ENCODE data around the gene FAM177B.

FAM177B gene

DNA sequence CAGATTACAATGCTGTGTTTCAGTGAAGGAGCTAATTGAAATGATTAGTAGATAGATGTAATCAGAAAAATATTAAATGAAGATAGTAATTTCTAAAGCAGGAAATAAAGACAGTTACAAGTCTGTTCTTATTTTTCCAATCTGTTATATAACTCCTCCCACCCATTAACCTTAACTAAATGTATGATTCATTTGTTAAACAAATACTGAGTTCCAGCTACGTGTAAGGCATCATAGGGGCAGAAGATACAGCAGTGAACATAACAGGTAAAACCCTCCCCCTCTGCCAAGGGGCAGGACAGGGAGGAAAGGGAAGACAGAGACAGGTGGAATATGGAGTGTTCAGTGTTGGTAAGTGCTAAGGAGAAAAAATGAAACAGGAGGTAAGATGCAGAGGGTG is at the start of gene FAM177B:
FAM177B (plus strand) TSS at position 231 of the 400 bp plus-strand sequence. CDS start 9,344 bp downstream, outside the sequence.
- no peak for DNase-seq (ENCODE audit: low read depth, low spot score)

DNA sequence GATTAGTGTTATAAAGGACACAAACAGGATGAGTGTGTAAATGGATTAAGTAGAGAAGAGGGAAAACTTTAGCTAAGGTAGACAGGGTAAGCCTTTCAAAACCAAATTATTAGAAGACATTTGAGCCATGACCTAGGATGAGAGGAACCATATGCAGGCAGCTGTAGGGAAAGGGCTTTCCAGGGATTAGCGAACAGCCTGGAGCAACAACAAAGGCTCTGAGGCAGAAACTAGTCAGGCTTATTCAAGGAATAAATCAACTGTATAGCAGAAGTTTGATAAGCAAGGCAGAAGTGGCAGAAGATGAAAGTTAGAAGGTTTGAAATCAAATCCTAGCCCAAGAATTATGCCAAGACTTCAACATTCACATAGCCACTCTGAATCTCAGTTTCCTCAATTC is 46.0 kb upstream of the FAM177B start:
- no peak for DNase-seq (ENCODE audit: low read depth, low spot score)

DNA sequence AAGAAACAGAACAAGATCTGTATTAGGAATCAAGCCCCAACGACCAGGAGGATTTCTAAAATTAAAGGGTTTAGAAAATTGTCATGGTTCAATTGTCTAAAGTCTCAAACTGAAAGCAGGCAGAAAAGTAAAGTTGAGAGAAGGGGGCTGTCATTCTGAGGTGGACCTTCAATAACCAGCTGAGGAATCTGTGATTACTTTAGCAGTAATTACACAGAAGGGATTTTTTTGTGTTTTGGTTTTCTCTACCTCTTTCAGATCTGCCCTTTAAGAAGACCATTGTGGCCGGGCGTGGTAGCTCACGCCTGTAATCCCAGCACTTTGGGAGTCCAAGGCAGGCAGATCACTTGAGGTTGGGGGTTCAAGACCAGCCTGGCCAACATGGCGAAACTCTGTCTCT is 42.1 kb upstream of the FAM177B start:
- DNase-seq (ENCODE audit: low read depth, low spot score) = no peak

DNA sequence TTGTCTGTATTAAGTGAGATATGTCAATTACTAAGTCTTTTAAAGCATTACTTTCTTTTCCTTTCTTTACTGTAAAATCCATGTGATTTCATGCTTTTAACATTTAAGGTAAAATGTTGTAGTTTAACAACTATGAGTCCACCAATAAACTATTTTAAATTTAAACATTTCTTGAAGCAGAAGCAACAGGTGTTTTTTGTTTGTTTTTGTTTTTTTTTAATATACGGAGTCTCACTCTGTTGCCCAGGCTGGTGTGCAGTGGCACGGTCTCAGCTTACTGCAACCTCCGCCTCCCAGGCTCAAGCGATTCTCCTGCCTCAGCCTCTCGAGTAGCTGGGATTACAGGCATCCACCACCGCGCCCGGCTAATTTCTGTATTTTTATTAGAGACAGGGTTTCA is 40.3 kb upstream of the FAM177B start:
- DNase-seq (ENCODE audit: low read depth, low spot score) = no peak

DNA sequence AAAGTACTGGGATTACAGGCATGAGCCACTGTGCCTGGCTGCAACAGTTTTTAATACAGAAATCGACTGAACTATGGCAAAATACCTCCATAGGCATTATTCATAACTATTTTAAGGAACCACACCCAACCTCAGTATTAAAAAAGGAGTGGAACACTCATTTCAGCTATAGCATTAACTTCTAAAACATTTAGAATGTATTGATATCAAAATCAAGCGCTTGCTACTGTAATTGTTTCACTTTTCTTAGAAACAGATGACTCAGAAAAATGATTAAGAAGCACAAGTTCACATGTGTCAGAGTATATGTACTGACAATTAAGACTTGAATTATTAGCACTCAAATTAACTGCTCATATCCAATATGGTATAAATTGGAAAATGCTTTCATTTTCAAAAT is 39.8 kb upstream of the FAM177B start:
- DNase-seq (ENCODE audit: low read depth, low spot score) = no peak

DNA sequence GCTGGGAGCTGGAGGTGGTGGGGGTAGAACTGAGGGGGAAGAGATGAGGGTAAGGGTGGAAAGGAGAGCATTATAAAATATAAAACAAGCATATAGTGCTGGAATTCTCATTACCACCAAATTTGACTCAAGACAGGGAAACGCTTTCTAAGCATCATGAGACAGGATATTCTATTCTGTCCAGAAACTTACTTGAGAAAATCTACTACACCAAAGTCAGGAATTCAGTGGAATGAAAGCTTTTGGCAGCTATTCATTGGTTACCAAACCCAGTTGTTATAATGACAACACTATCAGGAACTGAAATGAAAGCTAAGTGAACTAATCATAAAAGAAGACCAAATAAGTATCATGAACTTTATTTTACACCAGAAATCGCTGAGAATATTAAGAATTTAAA is 39.2 kb upstream of the FAM177B start:
- no peak for DNase-seq (ENCODE audit: low read depth, low spot score)

DNA sequence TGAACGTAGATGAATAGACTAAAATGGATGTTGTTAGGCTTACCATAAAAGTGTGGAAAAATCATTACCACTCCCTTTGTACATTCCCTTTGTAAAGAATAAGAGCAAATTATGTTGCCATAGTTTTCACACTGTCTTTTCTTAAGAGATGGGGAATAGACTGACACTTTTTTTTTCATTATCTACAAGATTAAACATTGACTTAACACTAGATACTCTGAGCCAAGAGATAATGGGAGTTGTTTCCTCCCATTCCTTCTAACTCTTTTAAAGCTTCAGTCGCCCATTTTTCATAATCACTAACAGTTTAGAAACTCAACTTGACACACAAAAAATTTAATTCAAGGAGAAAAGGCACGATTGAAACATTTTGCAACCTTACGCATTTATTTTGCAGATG is 34.8 kb upstream of the FAM177B start:
- DNase-seq (ENCODE audit: low read depth, low spot score) = no peak

DNA sequence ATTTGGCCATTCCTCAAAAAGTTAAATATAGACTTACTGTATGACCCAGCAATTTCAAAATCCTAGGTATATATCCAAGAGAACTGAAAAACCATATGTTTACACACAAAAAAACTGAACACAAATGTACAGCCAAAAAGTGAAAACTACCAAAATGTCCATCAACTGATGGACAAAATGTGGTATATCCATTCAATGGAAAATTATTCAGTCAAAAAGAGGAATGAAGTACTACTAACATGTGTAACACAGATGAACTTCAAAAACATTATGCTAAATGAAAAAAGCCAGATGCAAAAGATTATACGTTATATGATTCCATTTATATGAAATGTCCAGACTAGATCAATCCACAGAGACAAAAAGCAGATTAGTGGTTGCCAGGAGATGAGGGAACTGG is 32.7 kb upstream of the FAM177B start:
- DNase-seq (ENCODE audit: low read depth, low spot score) = no peak

DNA sequence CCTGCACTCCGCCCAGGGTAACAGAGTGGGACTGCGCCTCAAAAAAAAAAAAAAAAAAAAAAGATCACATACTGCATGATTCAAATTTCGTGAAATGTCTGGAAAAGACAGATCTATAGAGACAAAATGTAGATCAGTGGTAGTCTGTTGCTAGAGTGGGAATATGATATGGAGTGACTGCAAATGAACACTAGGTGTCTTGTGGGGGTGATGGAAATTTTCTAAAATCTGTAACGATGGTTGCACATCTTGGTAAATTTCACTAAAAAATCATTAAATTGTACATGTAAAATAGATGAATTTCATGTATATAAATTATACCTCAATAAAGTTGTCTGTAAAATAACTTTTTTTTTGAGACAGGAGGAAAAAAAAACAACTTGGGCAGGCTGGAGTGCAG is 30.2 kb upstream of the FAM177B start:
- DNase-seq (ENCODE audit: low read depth, low spot score) = no peak

DNA sequence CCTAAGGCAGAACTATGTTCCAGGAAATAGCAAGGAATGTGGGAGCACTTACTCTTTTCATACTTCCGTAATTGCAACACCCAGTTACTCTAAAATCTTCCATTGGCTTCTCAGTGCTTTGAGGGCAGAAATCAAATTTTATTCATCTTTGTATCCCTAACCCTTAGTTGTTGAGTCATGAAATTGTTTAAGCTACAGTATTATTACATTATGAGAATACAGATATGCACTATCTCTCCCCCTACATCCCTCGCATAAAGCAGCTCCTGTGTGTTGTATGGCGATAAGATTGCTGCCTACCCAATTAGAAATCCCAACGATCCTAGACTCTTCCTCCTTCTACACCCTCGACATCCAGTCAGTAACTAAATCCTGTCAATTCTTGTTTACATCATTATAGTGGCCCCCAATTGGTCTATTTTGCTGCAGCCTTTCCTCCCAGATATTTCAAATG is 27.3 kb upstream of the FAM177B start:
- DNase-seq (ENCODE audit: low read depth, low spot score) = no peak

DNA sequence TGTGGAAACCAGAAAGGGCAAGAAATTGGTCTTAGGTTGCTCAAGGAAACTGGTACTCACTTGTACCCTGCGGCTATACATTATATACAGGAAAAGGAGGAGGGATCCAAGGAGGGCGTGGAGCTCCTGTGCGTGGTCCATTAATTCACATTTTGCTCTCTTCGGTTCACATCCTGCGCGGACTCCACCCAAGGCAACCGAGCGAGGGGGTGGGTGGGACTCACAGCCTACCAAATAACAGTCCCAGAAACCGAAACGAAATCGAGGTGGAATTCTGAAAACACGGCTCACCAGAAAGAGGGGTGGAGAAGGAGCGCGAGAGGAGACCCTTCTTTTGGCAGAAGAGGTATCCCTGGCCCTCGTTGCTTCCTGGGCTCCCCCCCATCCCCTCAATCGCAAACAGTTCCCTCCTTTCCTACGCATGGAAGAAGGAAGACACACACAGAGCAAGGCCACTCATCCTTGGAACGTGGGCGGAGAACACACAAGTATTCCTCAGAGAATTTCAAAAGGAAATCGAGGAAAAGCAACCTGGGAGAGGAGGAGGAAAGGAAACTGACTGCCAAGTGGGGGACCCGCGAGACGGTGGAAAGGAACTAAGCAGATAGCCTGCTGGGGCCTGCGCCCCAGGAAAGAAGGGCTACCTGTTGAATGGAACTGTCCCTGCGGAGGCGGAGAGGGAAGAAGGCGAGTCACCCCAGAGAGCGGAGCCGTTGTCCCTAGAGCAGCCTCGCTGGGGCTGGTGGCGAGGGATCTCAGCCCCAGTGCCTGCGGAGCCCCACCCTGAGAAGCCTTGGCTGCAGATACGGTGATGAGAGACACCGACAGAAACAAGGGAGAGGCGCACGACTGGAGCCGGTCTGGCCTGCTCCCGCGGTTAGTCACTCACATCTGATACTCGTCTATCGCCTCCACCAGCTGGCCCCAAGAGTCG is 25.4 kb upstream of the FAM177B start:
- no peak for DNase-seq (ENCODE audit: low read depth, low spot score)

DNA sequence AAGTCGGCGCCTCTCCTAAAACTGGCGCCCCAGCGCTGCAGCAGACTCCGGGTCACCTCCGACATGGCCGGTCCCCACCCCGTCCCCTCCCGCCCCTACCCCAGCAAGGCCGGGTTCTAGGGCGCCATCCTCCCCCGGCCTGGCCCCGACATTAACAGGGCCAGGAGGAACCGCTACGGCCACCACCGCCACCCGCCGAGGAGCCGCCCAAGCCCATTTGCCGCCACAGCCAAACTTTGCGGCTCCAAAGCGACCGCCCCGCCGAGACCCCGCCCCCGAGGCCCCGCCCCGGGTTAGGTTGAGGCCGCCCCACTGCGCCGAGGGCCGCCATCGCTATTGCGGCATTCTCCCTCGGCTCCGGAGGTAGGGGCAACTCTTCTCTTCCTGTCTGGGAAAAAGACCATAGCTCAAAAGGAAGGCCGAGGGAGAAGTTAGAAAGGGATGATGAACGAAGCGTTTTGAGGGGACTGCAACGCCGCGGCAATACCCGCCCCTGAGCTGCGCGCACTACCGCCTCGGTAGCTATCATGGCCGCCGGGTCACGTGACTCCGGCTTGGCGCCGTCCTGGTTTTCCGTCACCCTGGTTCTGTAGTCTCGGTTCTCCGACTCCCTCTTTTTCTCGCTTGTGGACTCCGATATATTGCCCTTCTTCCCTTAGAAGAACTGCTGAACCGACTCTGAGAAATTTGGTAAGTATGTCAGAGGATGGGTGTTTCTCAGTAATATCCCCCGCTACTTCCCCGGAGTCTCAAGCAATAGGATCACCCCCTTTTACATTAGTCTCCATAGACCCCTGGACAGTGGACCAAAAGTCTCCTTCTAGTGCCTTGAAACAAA is 24.5 kb upstream of the FAM177B start, which contains the start of the genes AIDA and BROX:
AIDA (minus strand) TSS at position 239 of the 838 bp plus-strand sequence; CDS start at position 65, 174 bp downstream.
BROX (plus strand) TSS at position 312 of the 838 bp plus-strand sequence. CDS start 3,136 bp downstream, outside the sequence.
- peak; percentile 57 for DNase-seq (ENCODE audit: low read depth, low spot score)

DNA sequence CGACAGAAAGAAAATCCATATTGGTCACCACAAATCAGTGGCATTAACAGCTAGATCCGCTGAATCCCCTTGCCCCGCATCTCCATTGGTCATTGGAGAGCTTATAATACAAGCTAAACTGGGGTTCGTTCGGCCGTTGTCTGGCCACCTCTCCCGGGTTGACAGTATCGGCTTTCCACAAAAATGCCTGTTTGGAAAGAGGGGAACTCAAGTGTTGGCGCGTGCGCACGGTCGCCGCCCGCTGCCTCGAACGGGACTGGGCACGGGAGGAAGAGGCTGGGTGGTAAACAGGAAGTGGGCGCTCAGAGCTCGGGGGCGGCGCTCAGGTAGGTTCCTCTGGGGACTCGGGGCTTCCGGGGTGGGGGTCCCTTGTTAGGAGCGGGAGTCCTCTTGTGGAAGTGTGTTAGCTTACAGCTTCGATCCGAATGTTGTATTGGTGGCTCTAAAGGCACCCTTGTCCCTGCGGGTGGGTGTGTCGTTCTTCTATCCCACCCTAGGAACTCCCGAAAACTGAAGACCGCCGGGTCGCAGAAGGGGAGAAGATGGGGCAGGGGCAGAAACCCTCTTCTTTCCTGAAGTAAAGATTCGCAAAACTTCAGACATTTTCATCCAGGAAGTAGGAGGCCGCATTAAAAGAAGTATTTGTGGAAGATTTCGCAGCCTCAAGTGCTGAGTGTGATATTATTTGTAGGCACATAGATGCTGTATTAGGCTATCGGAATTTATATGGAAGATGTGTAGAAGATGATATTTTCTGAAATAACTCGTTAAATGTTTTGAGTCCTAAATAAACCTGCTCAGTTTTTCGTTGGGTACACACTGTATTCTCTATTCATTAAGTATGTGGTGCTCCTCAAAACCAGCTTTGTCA is 23.7 kb upstream of the FAM177B start:
- peak; percentile 89 for DNase-seq (ENCODE audit: low read depth, low spot score)

DNA sequence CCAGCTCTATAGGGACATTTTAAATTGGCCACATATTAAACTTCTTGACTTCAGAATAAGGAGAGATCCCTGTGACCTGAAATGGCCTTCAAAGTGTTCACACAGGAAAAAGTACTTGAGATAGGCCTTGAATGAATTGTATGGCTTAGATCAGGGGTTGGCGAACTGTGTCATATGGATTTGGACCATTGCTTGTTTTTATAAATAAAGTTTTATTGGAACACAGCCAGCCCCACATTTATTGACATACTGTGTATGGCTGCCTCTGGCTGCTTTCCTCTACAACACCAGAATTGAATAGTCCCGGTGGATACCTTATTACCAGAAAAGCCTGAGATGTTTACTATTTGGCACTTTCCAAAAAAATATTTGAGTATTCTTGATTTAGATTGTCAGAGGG is 20.6 kb upstream of the FAM177B start:
- DNase-seq (ENCODE audit: low read depth, low spot score) = no peak

DNA sequence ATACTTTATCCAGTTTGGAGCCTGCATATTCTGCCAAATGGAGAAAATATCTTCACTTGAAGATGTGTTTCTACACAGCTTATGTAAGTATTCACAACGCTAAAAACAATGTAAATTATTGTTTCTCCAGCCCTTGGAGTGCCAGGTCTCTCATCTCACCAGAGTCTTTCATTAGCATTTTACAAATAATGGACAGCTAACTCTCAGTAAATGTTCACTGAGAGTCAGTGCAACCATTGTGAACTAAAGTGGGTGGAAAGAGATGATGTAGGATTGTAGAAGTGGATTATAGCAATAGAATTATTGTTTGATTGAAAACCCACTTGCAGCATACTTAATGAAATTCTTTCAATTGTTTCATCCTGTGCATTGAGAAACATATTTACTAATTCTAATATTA is 8.3 kb upstream of the FAM177B start:
- DNase-seq (ENCODE audit: low read depth, low spot score) = no peak

DNA sequence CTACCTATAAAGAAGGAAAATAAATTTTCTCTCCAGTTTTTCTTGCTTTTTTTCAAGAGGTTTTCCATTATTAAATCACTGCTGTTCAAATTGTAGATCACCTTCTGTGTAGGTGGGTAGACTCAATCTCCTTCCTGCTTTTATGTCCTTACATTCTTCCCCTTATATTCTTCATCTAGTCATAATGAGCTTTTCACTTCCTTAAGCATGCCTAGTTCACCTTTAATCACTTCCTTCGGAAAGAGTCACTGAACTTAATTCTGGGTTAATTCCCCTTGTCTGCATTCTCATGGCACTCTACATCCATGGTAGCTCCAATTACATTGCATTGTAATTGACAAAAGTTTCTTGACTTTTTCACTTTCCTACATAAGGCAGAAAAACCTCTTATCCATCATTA is 6.1 kb upstream of the FAM177B start:
- DNase-seq (ENCODE audit: low read depth, low spot score) = no peak

DNA sequence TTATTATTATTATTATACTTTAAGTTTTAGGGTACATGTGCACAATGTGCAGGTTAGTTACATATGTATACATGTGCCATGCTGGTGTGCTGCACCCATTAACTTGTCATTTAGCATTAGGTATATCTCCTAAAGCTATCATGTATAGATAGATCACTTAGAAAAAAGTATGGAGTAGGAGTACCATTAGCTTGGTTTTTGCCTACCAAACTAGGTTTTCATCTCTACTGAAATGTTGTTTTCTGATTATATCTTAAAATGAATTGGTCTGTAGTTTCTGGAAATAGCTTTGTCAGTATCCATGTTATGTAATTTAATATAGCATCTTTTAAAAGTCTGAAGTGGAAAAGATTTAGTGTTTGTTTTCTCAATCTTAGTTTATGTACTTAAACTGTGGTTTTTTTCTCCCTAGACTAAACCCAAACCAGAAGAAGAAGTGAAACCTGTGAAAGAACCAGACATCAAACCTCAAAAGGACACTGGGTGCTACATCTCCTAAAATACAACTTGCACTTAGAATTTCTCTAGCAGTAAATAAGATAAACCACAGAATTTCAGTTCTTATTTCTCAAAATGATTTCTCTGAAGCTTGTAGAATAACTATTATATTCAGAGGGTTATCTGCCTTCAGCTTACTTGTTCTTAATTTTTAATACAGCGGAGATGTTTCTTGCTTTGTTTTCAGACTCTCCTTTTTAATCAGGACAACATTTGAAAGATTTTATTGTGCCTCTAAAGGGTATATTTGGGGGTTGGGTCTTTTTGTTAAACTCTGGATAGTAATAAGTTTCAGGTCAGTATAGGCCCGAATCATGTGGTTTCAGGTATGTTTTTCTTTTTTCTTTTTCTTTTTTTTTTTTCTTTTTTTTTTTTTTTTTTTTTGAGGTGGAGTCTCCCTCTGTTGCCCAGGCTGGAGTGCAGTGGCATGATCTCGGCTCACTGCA is 4.5 kb upstream of the FAM177B start:
- DNase-seq (ENCODE audit: low read depth, low spot score) = no peak

DNA sequence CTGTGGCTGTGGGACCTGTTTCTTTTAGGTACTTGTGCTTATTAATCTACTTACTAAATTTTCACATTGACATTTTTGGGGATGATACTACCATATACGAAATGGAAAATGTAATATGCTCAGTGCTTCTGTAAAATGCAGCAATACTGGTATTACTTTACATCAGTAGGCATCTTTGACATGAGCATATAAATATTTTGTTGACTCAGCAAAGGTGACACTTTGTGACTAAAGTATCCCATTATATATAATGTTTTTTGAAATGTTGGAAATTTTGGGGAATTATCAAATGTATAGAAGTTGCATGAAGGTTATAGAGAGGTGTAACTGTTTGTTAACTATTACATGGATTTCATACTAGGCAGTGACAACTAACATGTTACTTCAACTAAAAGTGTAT is 2.3 kb upstream of the FAM177B start:
- no peak for DNase-seq (ENCODE audit: low read depth, low spot score)

DNA sequence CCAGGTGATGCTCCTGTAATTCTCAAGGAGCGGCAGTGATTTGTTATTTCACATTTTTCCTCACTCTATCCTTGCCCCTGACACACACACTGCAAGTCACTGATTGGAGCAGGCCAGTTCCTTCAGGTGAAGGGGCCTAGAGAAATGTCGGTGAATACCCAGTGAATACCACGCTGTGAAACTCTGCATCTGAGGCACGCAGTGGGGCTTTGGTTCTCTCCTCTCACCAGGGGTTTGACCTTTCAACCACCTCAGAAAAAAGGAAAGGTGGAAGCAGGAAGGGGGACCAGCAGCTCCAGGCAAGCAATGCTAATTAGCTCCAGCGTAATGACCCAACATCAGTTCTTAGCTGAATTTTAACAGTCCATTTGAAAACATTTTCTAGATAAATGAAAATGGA is 532 bp upstream of the FAM177B start:
- no peak for DNase-seq (ENCODE audit: low read depth, low spot score)

DNA sequence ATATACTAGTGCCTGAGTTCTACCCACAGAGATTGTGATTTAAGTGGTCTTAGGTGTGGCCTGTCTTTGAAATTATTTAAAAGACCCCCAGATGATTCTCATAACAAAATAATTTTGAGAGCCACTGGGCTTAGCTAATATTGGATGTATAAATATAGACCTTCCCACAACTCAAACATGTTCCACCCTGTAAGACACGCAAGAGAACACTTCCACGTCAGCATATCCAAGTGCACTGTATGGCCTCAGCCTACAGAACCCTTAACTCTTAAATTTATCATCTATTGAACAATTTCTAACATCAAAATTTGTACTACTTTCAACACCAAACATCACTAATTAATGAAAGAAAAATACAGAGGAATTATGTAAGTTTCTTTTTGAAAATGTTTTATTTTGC is 2.5 kb downstream of the FAM177B start:
- DNase-seq (ENCODE audit: low read depth, low spot score) = no peak

Measured in smooth muscle cell of the brain vasculature (primary cell).